Ovary (tissue), 3 donors: ENCODE measurements around the gene AFG1L.

Experiments
- CTCF ChIP-seq, 3 donors: fragments of 450-650 bp in 2 of 3; fragments of 200-600 bp in 1 of 3; IDR thresholded peaks; one replicate each; pipeline versions ENCODE4 v1.5.1 to v1.8.0; 2016 to 2022; ENCODE audit warnings: antibody characterized with exemption in 3 of 3, mild to moderate bottlenecking in 1 of 3
- EP300 ChIP-seq: sonication (generic); formaldehyde crosslinking; IDR thresholded peaks from one replicate; pipeline ENCODE4 v1.6.1; 2017; ENCODE audit warnings: antibody characterized with exemption
- POLR2A ChIP-seq: fragments of 450-650 bp; IDR thresholded peaks from one replicate; pipeline ENCODE4 v1.6.1; 2017; ENCODE audit warnings: antibody characterized with exemption, mild to moderate bottlenecking, moderate library complexity
- donor health status: DM: no; HTN: no; CAD: no.

- TF ChIP-seq CTCF (IDR thresholded peaks at IDR 0.05) (no peak), POLR2A (no peak), EP300 (no peak)
These were observed 268.4 kb downstream of the AFG1L start for GRCh38 chr6:108563292-108563691.
